ENCODE results near the gene COL27A1.

DNA sequence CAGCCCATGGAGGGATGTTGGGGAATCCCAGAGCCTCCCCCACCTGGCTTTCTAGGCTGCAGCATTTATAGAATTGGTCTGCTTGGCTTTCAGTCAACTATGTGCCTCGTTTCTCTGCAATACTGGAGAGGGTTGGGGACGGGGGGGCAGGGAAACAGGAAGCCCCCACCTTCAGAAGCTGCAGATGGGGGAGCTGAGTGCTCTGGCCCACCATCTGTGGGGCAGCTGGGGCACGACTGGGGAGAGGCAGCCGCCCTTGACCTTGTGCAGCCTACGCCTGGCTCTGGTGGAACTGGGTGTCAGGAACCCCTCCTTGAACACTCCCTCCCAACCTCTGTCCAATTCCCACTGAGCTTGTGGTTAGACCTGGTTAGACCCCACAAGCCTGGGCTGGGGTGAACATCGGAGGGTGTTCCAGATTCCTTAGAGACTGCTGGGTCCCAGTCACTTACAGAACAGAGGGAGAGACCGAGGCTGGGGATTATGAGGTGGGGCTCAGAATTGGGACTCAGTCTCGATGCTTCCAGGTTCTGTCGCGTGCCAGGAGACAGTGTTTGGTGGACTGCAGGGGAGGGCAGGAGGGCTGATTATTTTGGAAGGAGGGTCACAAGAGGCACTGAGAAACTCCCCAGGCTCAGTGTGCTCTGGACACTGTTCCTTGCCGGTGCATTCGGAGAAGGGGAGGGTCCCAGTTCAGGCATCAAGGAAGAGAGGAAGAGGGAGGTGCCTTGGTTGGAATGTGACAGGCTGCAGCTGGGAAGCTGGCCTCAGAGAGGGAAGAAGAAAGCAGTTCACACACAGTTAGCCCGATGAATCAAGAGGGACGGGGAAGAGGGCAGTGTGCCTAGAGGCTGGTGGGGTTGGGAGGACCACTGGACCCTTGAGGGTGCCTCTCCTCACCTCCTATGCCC is 25.6 kb downstream of the COL27A1 start:
- TF ChIP-seq ZNF274 (IDR thresholded peaks at IDR 0.05; ENCODE audit: low read depth, low read length): no peak
- TF ChIP-seq SUZ12 (IDR thresholded peaks at IDR 0.05; ENCODE audit: extremely low read depth, insufficient read depth, insufficient read length): no peak
- TF ChIP-seq YY1 (IDR thresholded peaks at IDR 0.05; ENCODE audit: insufficient read depth, insufficient read length): no peak

All from NT2/D1 (cell line).